Stimulated activated CD8-positive, alpha-beta memory T cell treated with anti-CD3 and anti-CD28 coated beads, Interleukin-15, amount 100 ng/mL, for 48 hours (primary cell): Measurements from ENCODE around the gene SCOC.
"Not testable (repeated sequence)": the region's sequence is repeated elsewhere in the genome, so short reads cannot be mapped to it uniquely, and the experiment has no call there.

Experiments
- DNase-seq, 2 donors: peaks; one replicate each; pipeline ENCODE4 v3.0.0-alpha.2; 2020; ENCODE audit warnings: low read depth in 2 of 2

SCOC gene

DNA sequence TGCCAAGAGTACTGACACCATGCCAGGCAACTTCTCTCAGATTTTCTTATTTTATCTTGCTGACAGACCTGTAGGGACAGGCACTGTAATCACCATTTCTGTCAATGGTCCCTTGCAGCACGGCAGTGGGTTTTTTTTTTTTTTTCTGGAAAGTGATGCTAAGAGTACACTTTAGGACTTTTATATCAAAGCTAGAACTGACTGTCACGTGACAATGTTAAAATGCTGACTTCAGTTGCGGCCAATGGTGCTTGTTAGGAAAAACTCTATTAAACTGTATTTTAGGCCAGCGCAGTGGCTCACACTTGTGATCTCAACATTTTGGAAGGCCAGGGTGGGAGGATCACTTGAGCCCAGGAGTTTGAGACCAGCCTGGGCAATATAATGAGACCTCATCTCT lies 12.3 kb upstream of the SCOC start:
- DNase-seq, result no peak

GRCh38 chr4:140363051-140363450 lies 10.4 kb upstream of the SCOC start:
- no peak for DNase-seq

GRCh38 chr4:140363558-140363957 lies 9.9 kb upstream of the SCOC start:
- no peak for DNase-seq

GRCh38 chr4:140367738-140368137 lies 5.7 kb upstream of the SCOC start:
- no peak for DNase-seq

- no peak for DNase-seq
Observed at GRCh38 chr4:140368686-140369085, 4.8 kb upstream of the SCOC start.

DNA sequence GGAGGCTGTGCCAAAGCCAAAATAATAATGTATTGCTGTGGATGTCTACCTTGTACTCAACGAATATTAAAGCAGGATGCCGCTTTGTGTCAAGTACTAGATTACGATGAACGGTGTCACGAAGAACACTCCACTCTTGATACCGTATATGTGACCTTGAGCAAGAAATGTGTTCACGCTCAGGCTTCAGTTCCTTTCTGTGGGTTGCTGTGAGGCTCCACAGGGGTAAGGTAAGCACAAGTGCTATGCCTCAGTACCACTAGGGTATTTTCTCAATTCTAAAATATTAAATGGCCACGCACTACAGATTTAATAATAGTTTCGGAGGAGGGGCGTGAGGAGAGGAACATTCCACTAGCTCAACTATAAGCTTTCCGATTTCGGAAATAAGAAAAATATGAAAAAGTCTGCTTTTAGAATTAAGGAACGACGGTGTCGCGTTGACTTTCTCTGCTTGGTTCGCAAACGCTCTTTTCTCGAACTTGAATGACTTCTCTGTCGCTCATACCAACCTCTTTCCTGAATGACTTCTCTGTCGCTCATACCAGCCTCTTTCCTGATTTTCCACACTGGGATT lies 607 bp upstream of the SCOC start:
- DNase-seq, result no peak

- DNase-seq, result no peak
Observed at GRCh38 chr4:140374130-140374477, 658 bp downstream of the SCOC start.

- DNase-seq, result no peak
Observed at GRCh38 chr4:140382732-140383131, 9.3 kb downstream of the SCOC start.

- DNase-seq, result no peak
Observed at GRCh38 chr4:140388015-140388414, 14.6 kb downstream of the SCOC start.

- DNase-seq, result no peak
Observed at GRCh38 chr4:140395668-140396067, 22.2 kb downstream of the SCOC start.

DNA sequence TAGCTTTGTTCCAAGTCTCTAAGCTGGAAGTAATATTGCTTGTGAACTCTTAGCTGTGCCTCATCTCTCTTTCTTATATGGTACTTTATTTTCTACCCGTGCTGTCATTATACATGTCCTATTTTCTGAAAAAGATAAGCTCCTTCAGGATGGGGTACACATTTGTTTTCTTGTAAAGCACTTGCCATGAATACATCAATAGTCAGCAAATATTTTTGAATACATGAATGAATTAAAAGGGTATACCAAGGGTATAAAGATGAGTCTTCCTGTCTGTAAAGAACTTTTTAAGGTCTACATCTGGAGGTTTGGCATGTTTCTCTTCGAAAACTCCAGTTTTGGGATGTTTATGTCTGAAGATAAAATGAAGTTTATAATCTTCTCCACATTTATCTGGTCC lies 26.7 kb downstream of the SCOC start:
- no peak for DNase-seq

DNA sequence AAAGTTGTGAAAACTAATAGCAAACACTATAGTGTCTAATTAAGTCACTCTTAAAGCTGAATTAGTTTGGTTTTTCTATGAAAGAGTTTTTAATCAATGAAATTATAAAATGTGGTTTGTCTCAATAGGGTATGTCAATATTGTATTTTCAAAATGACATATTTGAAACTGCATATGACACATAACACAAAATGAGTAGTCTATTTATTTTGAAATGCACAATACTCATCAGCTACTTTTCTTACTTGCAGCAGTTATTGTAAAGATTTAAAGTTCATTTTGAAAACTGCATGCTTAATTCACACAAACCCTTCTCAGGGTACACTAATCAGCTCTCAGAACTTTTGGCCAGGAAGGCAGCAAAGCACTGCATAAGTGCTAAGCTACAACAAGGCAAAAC lies 32.8 kb downstream of the SCOC start:
- no peak for DNase-seq

DNA sequence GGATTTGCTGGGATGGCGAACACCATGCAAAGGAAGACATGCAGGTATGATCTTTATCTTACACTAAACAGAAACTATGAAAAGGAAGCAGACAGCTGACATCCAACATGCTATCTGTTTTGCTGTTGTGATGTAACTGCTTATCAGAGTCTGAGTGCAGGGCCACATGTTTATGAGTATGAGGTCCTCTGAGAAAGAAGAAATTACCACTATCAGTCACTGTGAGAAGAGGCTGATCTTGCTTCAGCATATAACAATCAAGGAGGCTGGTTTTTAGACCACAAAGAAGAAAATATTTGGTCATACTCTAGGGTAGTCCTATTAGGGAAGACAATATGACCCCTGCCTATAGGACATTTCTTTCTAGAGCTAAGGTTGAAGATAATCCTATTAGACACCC lies 35.5 kb downstream of the SCOC start:
- no peak for DNase-seq

DNA sequence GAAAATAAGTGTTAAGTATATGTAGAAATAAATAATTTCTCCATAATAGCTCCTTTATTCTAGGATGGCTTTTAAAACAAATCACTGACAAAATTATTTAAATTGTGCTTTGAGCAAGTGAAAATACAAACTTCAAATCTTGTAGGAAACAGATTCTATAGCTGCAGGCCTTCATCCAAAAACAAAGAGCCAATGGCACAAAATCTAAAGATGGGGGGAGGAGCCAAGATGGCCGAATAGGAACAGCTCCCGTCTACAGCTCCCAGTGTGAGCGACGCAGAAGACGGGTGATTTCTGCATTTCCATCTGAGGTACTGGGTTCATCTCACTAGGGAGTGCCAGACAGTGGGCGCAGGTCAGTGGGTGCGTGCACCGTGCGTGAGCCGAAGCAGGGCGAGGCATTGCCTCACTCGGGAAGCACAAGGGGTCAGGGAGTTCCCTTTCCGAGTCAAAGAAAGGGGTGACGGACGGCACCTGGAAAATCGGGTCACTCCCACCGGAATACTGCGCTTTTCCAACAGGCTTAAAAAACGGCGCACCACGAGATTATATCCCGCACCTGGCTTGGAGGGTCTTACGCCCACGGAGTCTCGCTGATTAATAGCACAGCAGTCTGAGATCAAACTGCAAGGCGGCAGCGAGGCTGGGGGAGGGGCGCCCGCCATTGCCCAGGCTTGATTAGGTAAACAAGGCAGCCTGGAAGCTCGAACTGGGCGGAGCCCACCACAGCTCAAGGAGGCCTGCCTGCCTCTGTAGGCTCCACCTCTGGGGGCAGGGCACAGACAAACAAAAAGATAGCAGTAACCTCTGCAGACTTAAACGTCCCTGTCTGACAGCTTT lies 39.9 kb downstream of the SCOC start:
- DNase-seq, result not testable (repeated sequence)

DNA sequence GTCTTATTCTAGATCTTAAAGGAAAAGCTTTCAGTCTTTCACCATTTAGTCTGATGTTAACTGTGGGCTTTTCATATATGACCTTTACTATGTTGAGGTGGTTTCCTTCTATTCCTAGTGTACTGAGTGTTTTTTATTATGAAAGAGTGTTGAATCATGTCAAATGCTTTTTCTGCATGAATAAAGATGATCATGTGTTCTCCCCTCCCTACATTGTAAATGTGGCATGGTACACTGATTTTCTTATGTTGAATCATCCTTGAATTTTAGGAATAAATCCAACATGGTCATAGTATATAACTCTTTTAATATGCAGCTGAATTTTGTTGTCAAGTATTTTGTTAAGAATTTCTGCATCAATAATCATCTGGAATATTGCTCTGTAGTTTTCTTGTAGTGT lies 49.7 kb downstream of the SCOC start:
- no peak for DNase-seq

- no peak for DNase-seq
Observed at GRCh38 chr4:140426610-140427105, 53.2 kb downstream of the SCOC start.

DNA sequence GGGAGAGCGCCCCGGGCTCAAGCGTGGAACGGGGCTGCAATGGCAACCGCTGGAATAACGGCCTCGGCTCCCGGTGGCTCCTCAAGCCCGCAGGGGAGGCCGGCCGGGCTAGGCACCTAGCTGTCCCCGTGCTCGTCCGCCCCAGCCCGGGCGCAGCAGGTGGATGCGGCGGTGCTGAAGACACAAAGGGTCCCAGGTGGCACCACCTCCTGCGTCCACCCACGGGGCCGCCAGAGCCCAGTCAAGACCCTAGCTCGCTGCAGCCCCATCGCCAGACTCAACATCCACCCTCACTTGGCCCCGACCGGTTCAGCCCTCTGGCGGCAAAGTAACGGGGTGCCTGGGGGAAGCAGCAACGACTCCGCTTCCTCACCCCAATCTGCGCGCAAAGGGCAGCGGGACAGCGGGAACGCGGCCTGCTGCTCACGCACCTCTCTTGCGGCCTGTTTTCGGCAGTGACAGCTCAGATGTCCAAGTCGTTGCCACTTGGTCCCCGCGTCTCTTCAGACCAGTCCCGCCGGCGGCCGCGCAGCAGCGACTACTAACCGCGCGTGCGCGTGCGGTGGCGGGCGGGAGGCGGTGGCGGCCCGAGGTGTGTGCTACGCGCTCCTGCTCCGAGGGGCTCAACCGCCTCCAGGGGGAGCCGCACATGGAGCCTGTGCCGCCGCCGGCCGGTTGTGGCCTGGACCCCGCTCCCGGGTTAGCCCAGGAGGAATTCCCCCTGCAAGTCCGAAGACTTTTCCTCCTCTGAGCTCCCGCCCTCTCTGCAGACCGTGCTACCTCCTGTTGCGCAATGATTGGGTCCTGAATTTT lies 53.9 kb downstream of the SCOC start, which contains the start of gene CLGN:
CLGN (minus strand) TSS at position 543 of the 813 bp plus-strand sequence. CDS start 14,570 bp downstream, outside the sequence.
- DNase-seq, result peak; percentile 49 to 59

- DNase-seq, result no peak
Observed at GRCh38 chr4:140427919-140428471, 54.5 kb downstream of the SCOC start.
